Astrocyte of the spinal cord (primary cell): Measurements from ENCODE around the gene RYR3.

ENCODE experiments used
- DNase-seq: peaks from one replicate; pipeline ENCODE4 v3.0.0; 2011; ENCODE audit warnings: low read depth, low spot score
- H3K4me3 ChIP-seq: 2 replicates; pipeline ENCODE4 v1.5.1; 2011; ENCODE audit warnings: low read depth, mild to moderate bottlenecking, low read length, moderate library complexity
- CTCF ChIP-seq: IDR thresholded peaks from 2 replicates; pipeline ENCODE4 v1.5.1; 2012; ENCODE audit warnings: low read depth, mild to moderate bottlenecking, low read length, inconsistent platforms
- in situ Hi-C: cut with HindIII; loops from 2 replicates; pipeline ENCODE4 v1.10.0; 2017; ENCODE audit warnings: low sequenced_read_pairs

Gene RYR3

GRCh38 chr15:33664947-33665346 is 354.2 kb downstream of the RYR3 start:
- in situ Hi-C loops: no loop called here
- DNase-seq: no peak
- no peak for TF ChIP-seq CTCF
- no peak overlapping the region for H3K4me3 ChIP-seq

GRCh38 chr15:33670567-33670966 is 359.8 kb downstream of the RYR3 start:
- DNase-seq: no peak
- in situ Hi-C loops: no loop called here
- TF ChIP-seq CTCF: no peak
- no peak overlapping the region for H3K4me3 ChIP-seq

GRCh38 chr15:33671456-33671855 is 360.7 kb downstream of the RYR3 start:
- no peak for TF ChIP-seq CTCF
- in situ Hi-C loops: no loop called here
- H3K4me3 ChIP-seq: no peak overlapping the region
- no peak for DNase-seq

GRCh38 chr15:33675246-33675645 is 364.5 kb downstream of the RYR3 start:
- DNase-seq: peak; percentile 23
- peak; percentile 43 for TF ChIP-seq CTCF
- in situ Hi-C loops: no loop called here
- no peak overlapping the region for H3K4me3 ChIP-seq

GRCh38 chr15:33677238-33677830 is 366.6 kb downstream of the RYR3 start:
- no peak for DNase-seq
- no peak for TF ChIP-seq CTCF
- in situ Hi-C loops: no loop called here

GRCh38 chr15:33678176-33678575 is 367.4 kb downstream of the RYR3 start:
- no peak overlapping the region for H3K4me3 ChIP-seq
- in situ Hi-C loops: no loop called here

More at GRCh38 chr15:33677238-33677830, 366.6 kb downstream of the RYR3 start:
- no peak overlapping the region for H3K4me3 ChIP-seq

More at GRCh38 chr15:33678176-33678575, 367.4 kb downstream of the RYR3 start:
- no peak for TF ChIP-seq CTCF
- DNase-seq: no peak
